VCaP (cell line): Measurements from ENCODE around the gene NLRP6.
"Not testable (repeated sequence)": the region's sequence is repeated elsewhere in the genome, so short reads cannot be mapped to it uniquely, and the experiment has no call there.

Experiments used
- H3K27ac ChIP-seq: fragments of 450-650 bp; 2 replicates; pipeline ENCODE4 v1.5.1; 2017
- CTCF ChIP-seq: fragments of 450-650 bp; conservative IDR thresholded peaks from 2 replicates; pipeline ENCODE4 v1.5.1; 2017; ENCODE audit warnings: mild to moderate bottlenecking, moderate library complexity

Gene NLRP6

GRCh38 chr11:329886-330253, 51.7 kb downstream of the NLRP6 start:
- no peak overlapping the region for H3K27ac ChIP-seq
- TF ChIP-seq CTCF = no peak

GRCh38 chr11:330307-330693, 52.1 kb downstream of the NLRP6 start:
- TF ChIP-seq CTCF = no peak
- H3K27ac ChIP-seq = no peak overlapping the region

GRCh38 chr11:330694-331357, 52.6 kb downstream of the NLRP6 start:
- no peak overlapping the region for H3K27ac ChIP-seq
- TF ChIP-seq CTCF = no peak

GRCh38 chr11:331358-332060, 53.3 kb downstream of the NLRP6 start:
- no peak overlapping the region for H3K27ac ChIP-seq
- no peak for TF ChIP-seq CTCF

GRCh38 chr11:332651-333480, 54.7 kb downstream of the NLRP6 start:
- H3K27ac ChIP-seq = no peak overlapping the region
- TF ChIP-seq CTCF = no peak

GRCh38 chr11:333616-334263, 55.5 kb downstream of the NLRP6 start:
- H3K27ac ChIP-seq = not testable (repeated sequence)

- no peak overlapping the region for H3K27ac ChIP-seq
- no peak for TF ChIP-seq CTCF
Observed at GRCh38 chr11:334264-334994, 56.2 kb downstream of the NLRP6 start.
